NCI-H128 (cell line): ENCODE results near the gene SECTM1.

Experiments used
- DNase-seq: peaks from one replicate; lab custom pipeline; 2025; ENCODE audit not compliant: unreplicated experiment; lab: John Stamatoyannopoulos, UW

Gene SECTM1

GRCh38 chr17:82317394-82318168 is 16.0 kb downstream of the SECTM1 start, which contains the start of gene CD7:
TSS of gene CD7 (minus strand) at chr17:82317608. CDS start at chr17:82317495, 113 bp downstream.
- no peak for DNase-seq

- no peak for DNase-seq
These were observed 16.7 kb downstream of the SECTM1 start for GRCh38 chr17:82316651-82317393.

DNA sequence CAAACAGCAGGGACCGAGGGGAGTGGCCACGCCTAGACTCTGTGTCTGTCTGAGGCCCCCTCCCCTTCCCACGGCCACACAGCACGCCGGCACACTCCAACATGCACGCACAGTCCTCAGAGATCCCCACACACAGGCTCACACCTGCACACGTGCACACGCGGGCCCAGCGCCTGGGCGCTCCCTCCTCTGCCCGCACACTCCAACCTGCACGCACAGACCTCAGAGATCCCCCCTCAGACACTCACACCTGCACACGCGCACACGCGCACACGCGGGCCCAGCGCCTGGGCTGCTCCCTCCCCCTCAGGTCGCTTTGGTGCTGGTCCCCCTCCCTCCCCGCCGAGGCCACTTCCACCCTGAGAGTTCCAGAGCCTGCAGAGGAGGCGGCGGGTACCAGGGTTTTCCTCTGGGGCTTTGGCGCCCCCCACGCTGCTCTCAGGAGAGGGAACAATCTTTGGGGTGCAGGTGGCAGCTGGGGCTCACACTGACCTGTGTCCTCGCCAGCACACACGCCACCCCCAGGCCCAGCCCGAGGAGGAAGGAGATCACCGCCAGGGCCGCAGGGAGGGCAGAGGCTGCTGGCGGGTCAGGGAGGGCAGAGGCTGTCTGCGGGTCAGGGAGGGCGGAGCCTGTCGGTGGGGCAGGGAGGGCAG is 17.7 kb downstream of the SECTM1 start:
- no peak for DNase-seq

- DNase-seq, result no peak
These were observed 18.6 kb downstream of the SECTM1 start for GRCh38 chr17:82314727-82315605.

- no peak for DNase-seq
These were observed 19.4 kb downstream of the SECTM1 start for GRCh38 chr17:82314012-82314726.

DNA sequence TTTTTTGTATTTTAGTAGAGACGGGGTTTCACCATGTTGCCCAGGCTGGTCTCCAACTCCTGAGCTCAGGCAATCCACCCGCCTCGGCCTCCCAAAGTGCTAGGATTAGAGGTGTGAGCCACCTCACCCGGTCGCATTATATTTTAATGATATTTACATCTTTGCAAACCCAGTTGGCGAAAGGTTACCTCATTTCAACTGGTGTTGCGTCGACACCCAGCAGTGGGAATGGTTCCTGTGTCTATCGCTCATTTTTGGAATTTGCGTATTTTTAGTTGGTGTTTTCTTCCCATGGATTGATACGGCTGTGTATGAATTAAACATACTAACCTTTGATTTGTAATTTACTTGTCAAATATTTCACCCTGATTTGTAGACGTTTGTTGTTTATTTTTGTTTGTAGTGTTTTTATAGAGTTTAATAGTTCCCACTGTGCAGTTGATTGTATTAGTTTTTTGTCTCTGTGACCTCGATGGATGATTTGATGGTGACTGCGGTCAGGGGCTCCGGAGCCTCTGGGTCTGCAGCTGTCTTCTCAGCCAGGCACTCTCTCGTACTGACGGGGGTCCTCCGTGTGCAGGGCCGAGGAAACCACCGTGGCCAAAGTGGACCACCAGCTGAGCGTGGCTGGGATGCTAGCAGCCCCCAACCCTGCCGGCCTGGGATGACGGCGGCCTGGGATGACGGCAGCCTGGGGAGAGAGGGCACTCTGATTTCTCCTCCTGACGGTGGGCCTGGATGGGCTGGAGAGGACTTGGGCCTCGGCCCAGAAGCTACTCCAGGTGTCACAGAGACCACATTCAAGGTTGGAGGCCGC is 20.2 kb downstream of the SECTM1 start:
- no peak for DNase-seq

- DNase-seq, result no peak
These were observed 21.6 kb downstream of the SECTM1 start for GRCh38 chr17:82311971-82312370.

DNA sequence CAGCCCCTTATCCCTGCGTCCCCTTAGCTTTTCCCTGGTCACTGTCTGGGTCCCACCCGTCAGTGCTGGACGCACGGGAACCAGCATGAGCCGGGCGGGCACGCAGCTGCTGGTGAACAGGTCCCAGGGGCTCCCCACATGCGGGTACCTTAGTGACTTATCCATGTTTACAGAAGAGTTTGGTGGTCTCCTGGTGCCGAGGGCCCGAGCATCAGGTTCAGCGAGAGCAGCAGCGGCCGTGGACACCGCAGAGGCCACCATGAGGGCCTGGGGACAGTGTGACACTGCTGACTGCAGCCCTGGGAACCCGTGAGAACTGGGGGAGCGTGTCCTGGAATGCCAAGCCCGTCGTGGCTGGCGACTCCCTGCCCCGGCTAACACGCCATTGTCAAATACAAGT is 22.7 kb downstream of the SECTM1 start:
- no peak for DNase-seq

GRCh38 chr17:82309656-82310570 is 23.7 kb downstream of the SECTM1 start:
- DNase-seq, result no peak

DNA sequence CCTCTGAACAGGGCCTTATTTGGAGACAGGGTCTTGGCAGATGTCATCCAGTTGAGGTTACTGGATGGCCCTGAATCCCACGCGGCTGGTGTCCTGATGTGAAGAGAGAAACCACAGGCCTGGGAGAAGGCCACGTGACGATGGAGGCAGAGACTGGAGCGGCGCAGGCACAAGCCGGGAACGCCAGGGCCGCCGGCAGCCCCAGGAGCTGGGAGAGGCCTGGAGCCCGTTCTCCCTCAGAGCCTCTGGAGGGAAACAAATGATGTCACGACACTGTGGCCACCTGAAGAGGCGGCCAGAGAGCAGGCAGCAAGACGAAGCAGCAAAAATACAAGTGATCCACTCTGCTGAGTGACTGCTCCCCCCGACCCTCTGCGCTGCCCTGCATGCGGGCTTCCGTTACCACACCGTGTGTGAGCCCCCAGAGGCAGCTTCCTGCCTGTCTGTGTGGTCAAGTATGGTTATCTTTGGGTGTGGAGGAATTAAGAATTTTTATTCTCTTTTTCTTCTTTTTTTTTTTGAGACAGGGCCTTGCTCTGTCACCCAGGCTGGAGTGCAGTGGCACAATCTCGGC is 27.8 kb downstream of the SECTM1 start:
- no peak for DNase-seq

DNA sequence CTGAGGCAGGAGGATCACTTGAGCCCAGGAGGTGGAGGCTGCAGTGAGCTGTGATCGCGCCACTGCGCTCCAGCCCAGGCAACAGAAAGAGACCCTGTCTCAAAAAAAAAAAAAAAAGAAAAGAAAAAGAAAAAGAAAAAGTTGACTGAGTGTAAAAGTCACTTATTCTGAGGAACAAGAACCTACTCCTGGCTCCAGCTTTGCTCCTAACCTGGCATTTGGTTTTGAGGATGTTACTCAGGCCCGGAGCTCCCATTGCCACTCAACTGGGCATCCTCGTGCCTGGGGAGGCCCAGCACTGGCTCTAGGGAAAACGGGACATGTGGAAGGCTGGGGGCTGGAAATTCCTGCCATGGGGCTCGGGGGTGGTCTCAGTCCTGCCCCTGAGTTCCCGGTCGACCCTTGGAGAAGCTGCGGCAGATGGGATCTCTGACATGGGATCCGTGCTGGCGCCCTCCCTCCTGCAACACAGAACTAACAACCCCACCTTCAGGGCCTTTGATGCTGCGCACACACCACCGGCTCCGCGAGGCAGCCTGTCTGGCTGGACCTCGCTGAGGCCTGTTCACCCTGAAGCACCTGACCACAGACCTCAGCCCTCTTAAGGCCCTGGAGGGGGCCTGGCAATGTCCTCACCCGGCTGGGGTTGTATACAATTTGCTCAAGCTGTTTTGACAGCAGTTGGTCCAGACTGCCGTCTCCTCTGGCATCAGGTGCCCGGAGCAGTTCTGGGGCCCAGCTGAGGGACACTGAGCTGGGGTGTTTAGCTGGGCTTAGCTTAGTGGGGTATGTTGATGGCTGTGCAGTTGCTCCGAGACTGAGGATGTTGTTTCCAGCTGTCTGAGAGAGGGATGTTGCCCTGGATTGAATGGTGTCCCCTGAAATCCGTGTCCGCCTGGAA is 28.5 kb downstream of the SECTM1 start:
- DNase-seq, result no peak

DNA sequence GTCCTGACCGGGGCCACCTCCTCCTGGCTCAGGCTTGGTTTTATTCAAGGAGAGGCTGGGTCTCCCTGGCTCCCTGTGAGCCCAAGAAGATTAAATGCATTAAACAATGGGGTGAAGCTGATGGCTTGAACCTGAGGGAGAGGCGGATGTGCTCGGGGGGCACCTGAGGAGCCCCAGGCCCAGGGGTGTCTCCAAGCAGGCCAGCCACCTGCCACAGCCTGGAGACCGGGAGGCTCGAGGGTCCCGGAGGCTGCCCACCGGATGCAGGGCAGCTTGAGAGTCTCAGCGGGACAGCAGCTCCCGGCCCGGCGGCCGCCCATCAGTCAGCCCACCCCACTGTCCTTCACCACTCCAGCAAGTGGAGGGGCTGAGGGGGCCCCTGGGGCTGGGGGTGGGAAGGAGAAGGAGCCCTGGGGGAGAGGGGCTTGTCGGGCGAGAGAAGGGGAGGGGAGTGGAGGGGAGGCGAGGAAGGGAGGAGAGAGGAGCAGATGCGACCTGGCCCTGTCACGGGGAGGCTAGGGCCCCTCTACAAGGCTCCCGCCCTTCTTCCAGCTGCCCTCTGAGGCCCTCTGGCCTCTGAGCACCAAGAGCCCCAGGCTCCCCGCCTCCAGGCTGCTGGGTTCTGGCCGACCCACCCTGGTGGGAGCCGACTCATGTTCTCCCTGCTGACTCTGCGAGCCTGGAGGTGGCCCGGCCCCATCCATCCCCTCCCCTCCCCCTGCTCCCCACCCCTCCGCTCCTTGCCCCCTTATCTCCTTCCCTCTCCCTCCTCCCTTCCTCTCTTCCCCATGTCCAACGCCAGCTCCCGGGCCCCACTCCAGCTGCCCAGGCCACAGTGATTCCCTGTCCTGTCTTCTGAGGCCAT is 29.4 kb downstream of the SECTM1 start:
- DNase-seq, result no peak

DNA sequence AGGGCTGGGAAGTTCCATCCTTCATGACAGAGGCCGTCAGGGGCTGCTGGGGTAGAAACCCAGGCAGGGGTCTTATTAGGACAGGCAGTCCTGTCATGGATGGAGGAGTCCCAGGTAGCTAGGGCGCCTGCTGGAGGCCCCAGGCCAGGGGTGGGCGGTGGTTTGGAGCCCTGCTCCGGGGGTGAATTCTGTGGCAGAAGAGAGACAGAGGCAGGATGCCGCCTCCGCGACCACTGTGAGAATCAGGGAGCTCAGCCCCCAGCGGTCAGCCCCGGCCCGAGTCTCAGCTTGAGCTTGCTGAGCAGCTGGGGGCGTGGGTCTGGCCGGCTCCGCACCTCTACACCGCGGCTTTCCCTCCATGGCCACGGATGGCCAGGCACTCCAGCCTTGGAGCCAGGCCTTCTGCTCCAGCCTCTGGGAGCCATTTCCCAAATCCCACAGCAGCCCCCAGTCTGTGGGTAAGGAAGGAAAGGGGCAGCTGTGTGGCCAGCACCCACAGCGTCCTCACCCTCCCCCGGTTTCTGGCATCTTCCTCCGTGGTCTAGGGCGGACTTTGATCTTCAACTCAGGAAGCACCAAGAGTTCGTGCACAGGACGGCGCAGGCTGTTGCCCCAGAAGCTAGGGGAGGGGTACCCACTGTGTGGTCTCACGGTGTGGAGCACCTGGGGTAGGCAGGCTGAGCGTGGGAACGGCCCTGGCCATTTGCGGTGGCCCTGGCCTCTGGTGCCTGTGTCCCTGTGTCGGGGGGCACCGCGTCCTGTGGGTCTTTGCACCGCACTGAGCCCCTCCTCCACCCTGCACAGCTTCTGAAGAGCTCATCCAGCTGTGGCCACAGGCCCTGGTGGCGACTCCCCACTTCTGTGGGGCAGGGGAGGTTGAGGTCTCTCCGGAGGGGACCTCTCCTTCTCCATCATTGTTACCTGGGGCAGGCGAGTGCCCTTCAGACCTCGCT is 30.3 kb downstream of the SECTM1 start:
- no peak for DNase-seq

DNA sequence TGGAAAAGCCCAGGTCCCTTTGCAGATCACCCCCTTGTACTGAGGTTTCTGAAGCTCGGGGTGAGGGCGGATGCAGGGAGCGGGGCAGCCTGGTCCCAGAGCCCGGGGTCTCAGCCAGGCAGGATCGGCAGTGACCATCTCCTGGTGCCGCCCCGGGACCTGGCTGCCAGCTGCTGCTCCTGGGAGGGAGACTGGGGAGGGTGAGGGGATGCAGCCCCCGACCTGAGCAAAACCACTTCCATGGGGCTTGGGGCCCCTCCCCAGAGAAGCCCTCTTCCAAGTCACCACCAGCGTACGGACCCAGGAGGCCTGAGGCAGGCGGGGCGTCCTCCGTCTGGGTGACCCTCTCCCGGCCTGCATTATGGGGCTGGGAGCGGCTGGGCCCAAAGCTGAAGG is 31.0 kb downstream of the SECTM1 start:
- DNase-seq, result no peak
